Liver (tissue), 9 donors: ENCODE measurements around the gene IQSEC1. TPM values are rescaled to one million over a fixed set of nuclear protein-coding genes. Genes with fewer than 3 reads are reported as not detected.

Experiments used
- DNase-seq: peaks from one replicate; pipeline ENCODE4 v3.0.0-alpha.2; 2017; ENCODE audit warnings: low spot score
- H3K27ac ChIP-seq, 2 donors: one replicate each; pipeline ENCODE4 v1.7.0; 2013; ENCODE audit warnings: inconsistent platforms in 2 of 2, low read length in 2 of 2, control low read depth in 1 of 2, low read depth in 1 of 2, mild to moderate bottlenecking in 1 of 2
- H3K27me3 ChIP-seq, 4 donors: one replicate each; pipeline versions ENCODE4 v1.6.1 to v1.7.0; 2013; ENCODE audit warnings: low read length in 3 of 4, inconsistent platforms in 1 of 4, mild to moderate bottlenecking in 1 of 4, moderate library complexity in 1 of 4; ENCODE audit not compliant: control insufficient read depth in 4 of 4, insufficient read depth in 4 of 4
- H3K36me3 ChIP-seq, 4 donors: one replicate each; pipeline versions ENCODE4 v1.6.1 to v1.7.0; 2013; ENCODE audit warnings: low read length in 3 of 4, mild to moderate bottlenecking in 3 of 4, low read depth in 1 of 4, moderate library complexity in 1 of 4; ENCODE audit not compliant: control insufficient read depth in 4 of 4, insufficient read depth in 3 of 4
- H3K4me1 ChIP-seq, 4 donors: one replicate each; pipeline versions ENCODE4 v1.6.1 to v1.7.0; 2013; ENCODE audit warnings: low read length in 3 of 4, mild to moderate bottlenecking in 3 of 4, moderate library complexity in 1 of 4; ENCODE audit not compliant: control insufficient read depth in 4 of 4, insufficient read depth in 4 of 4
- H3K4me3 ChIP-seq, 3 donors: one replicate each; pipeline versions ENCODE4 v1.6.1 to v1.7.0; 2013; ENCODE audit warnings: low read length in 3 of 3, control low read depth in 1 of 3, low read depth in 1 of 3, mild to moderate bottlenecking in 1 of 3
- H3K9ac ChIP-seq, 2 donors: one replicate each; pipeline ENCODE4 v1.7.0; 2013; ENCODE audit warnings: low read length in 2 of 2, mild to moderate bottlenecking in 2 of 2, moderate library complexity in 2 of 2, control low read depth in 1 of 2, low read depth in 1 of 2
- H3K9me3 ChIP-seq, 4 donors: one replicate each; pipeline versions ENCODE4 v1.6.1 to v1.7.0; 2013; ENCODE audit warnings: low read length in 3 of 4; ENCODE audit not compliant: control insufficient read depth in 4 of 4
- EGR1 ChIP-seq, 2 donors: IDR thresholded peaks; 2 replicates each; pipeline ENCODE4 v1.6.1; 2016 to 2018; ENCODE audit warnings: antibody characterized with exemption in 2 of 2, low read depth in 2 of 2
- FOXA1 ChIP-seq: IDR thresholded peaks from 2 replicates; pipeline ENCODE4 v1.6.1; 2016; ENCODE audit warnings: antibody characterized with exemption
- FOXA2 ChIP-seq: IDR thresholded peaks from 2 replicates; pipeline ENCODE4 v1.6.1; 2016; ENCODE audit warnings: antibody characterized with exemption
- GABPA ChIP-seq, 2 donors: IDR thresholded peaks in 1 of 2; conservative IDR thresholded peaks in 1 of 2; 2 replicates each; pipeline ENCODE4 v1.6.1; 2016; ENCODE audit warnings: antibody characterized with exemption in 2 of 2, mild to moderate bottlenecking in 1 of 2, moderate library complexity in 1 of 2
- HNF4A ChIP-seq, 2 donors: conservative IDR thresholded peaks; 2 replicates each; pipeline ENCODE4 v1.6.1; 2016; ENCODE audit warnings: antibody characterized with exemption in 2 of 2, mild to moderate bottlenecking in 2 of 2
- HNF4G ChIP-seq: IDR thresholded peaks from 2 replicates; pipeline ENCODE4 v1.6.1; 2016; ENCODE audit warnings: antibody characterized with exemption
- JUND ChIP-seq, 2 donors: IDR thresholded peaks; 2 replicates each; pipeline ENCODE4 v1.6.1; 2016; ENCODE audit warnings: antibody characterized with exemption in 2 of 2
- MAX ChIP-seq: IDR thresholded peaks from 2 replicates; pipeline ENCODE4 v1.6.1; 2016; ENCODE audit warnings: antibody characterized with exemption
- NR2F2 ChIP-seq: IDR thresholded peaks from 2 replicates; pipeline ENCODE4 v1.6.1; 2016; ENCODE audit warnings: antibody characterized with exemption
- RAD21 ChIP-seq, 2 donors: IDR thresholded peaks; 2 replicates each; pipeline ENCODE4 v1.6.1; 2016; ENCODE audit warnings: antibody characterized with exemption in 2 of 2, mild to moderate bottlenecking in 2 of 2
- REST ChIP-seq: IDR thresholded peaks from 2 replicates; pipeline ENCODE4 v1.6.1; 2016; ENCODE audit warnings: antibody characterized with exemption, mild to moderate bottlenecking
- RXRA ChIP-seq, 2 donors: IDR thresholded peaks; 2 replicates each; pipeline ENCODE4 v1.6.1; 2017 to 2018; ENCODE audit warnings: antibody characterized with exemption in 2 of 2, mild to moderate bottlenecking in 1 of 2
- YY1 ChIP-seq: IDR thresholded peaks from 2 replicates; pipeline ENCODE4 v1.6.1; 2016; ENCODE audit warnings: antibody characterized with exemption, mild to moderate bottlenecking
- WGBS: extraction: QIAGEN DNeasy Blood & Tissue Kit; methylation state at CpG from one replicate; pipeline ENCODE4 v1.1.7; 2013; 5-methylcytosine and 5-hydroxymethylcytosine counted together
- polyA plus RNA-seq, 2 donors: library from polyadenylated mRNA; stranded (reverse) in 1 of 2; unstranded in 1 of 2; fragments of 200-250 nt in 1 of 2; fragments of >200 nt in 1 of 2; fragmentation: Nextera tagmentation in 1 of 2; extraction: Ambion mirVana in 1 of 2; gene quantifications; one replicate each; pipeline versions ENCODE4 v1.2.1 to v1.2.3, GENCODE V29; 2013 to 2015
- total RNA-seq, 2 donors: library from RNA; depleted of rRNA; stranded (reverse); fragments of >200 nt; gene quantifications; one replicate each; pipeline ENCODE4 v1.2.3, GENCODE V29; 2014
- TF ChIP-seq, protein P1 (sequence below): fragments of 150-350 bp; IDR thresholded peaks from 2 replicates; pipeline ENCODE4 v1.5.1; 2017; ENCODE audit warnings: improper control_type of control experiment, low read depth, low read length; ENCODE audit not compliant: missing input control
- donor health status: healthy.
- donor health status: healthy.
- donor health status: healthy.
- donor health status: healthy.
- donor health status: healthy.

IQSEC1 gene
- total and polyA plus RNA-seq, 4 donors: 12.7 to 56.0 (median 36.2) TPM

DNA sequence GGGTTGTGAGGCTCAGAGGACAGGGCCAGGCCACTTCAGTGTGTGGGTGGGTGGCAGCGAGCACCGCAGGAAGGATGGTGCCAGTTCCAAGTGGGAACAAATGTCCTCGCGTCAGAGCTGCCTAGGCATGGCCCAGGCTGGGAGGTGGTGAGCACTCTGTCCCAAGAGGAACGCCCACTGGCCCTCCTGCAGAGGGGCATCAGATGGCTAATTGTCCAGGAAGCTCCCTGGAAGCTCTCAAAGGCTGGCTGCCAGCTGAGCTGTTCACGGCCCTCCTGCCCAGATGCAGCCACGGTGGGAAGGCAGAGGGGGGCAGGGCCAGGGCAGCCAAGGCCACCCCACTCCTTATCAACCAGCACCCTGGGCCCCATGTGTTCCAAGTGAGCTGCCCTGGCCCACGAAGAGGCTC is 55.2 kb downstream of the IQSEC1 start:
- Histone ChIP-seq H3K36me3 (no peaks in the 10 kb centered on the region), H3K9ac (no peak overlapping the region), H3K27ac (no peak overlapping the region), H3K9me3 (no peaks in the 10 kb centered on the region), H3K4me3 (no peak overlapping the region), H3K27me3 (no peaks in the 10 kb centered on the region), H3K4me1 (peaks cover 0 to 5% (median 3%) of the 10 kb centered on the region in 4 donors)
- no peak for TF ChIP-seq FOXA2
- no peak for TF ChIP-seq YY1
- no peak for DNase-seq
- WGBS: 68% methylated on average over 8 of the region's 8 CpGs

DNA sequence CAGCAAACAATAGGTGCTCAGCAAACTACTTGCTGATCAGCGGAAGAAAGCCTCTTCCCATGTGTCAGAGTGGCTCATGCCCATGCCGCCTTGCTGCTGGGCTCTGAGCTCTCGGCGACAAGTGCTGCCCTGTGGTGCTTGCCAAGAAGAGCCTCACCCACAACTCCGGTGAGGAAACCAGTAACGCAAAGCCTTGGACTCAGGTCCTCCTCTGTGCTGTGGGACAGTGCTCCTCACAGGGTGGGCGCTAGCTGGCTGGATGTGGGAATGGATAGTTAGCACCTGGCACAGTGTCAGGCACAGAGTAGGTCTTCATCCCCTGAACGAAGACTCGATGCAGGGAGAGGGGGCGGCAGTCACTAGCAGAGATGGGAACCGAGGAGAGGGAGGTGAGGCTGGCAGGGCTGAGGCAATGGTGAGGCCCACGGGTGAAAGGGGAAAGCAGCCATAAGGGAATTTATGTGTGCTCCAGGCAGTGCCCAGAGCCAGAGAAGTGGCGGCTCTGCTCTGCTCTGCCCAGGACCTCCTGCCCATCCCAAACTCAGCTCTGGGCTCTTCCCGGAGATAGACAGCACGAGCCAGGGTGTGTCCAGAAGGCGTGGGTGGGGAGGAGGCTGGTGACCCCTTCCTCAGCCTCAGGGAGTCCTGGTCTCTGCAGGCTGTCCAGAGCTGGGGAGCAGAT is 55.7 kb downstream of the IQSEC1 start:
- 93% methylated on average over 16 of the region's 16 CpGs for whole genome bisulfite sequencing
- Histone ChIP-seq H3K4me1 (peaks cover 0 to 4% (median 3%) of the 10 kb centered on the region in 4 donors), H3K36me3 (no peaks in the 10 kb centered on the region), H3K9ac (no peak overlapping the region), H3K27me3 (no peaks in the 10 kb centered on the region), H3K27ac (no peak overlapping the region), H3K4me3 (no peak overlapping the region), H3K9me3 (no peaks in the 10 kb centered on the region)
- TF ChIP-seq, protein P1, sequence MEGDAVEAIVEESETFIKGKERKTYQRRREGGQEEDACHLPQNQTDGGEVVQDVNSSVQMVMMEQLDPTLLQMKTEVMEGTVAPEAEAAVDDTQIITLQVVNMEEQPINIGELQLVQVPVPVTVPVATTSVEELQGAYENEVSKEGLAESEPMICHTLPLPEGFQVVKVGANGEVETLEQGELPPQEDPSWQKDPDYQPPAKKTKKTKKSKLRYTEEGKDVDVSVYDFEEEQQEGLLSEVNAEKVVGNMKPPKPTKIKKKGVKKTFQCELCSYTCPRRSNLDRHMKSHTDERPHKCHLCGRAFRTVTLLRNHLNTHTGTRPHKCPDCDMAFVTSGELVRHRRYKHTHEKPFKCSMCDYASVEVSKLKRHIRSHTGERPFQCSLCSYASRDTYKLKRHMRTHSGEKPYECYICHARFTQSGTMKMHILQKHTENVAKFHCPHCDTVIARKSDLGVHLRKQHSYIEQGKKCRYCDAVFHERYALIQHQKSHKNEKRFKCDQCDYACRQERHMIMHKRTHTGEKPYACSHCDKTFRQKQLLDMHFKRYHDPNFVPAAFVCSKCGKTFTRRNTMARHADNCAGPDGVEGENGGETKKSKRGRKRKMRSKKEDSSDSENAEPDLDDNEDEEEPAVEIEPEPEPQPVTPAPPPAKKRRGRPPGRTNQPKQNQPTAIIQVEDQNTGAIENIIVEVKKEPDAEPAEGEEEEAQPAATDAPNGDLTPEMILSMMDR: no peak
- no peak for TF ChIP-seq FOXA1
- no peak for TF ChIP-seq GABPA (IDR thresholded peaks at IDR 0.05 in 1 of 2, conservative IDR thresholded peaks at IDR 0.05 in 1 of 2)
- no peak for TF ChIP-seq REST
- no peak for TF ChIP-seq RAD21 (IDR thresholded peaks at IDR 0.05)
- no peak for TF ChIP-seq HNF4G
- TF ChIP-seq EGR1 (IDR thresholded peaks at IDR 0.05; ENCODE audit: low read depth in 2 of 2): no peak
- no peak for TF ChIP-seq JUND (IDR thresholded peaks at IDR 0.05)
- TF ChIP-seq YY1: no peak
- TF ChIP-seq HNF4A (conservative IDR thresholded peaks at IDR 0.05): no peak
- TF ChIP-seq RXRA (IDR thresholded peaks at IDR 0.05): no peak
- DNase-seq: no peak

DNA sequence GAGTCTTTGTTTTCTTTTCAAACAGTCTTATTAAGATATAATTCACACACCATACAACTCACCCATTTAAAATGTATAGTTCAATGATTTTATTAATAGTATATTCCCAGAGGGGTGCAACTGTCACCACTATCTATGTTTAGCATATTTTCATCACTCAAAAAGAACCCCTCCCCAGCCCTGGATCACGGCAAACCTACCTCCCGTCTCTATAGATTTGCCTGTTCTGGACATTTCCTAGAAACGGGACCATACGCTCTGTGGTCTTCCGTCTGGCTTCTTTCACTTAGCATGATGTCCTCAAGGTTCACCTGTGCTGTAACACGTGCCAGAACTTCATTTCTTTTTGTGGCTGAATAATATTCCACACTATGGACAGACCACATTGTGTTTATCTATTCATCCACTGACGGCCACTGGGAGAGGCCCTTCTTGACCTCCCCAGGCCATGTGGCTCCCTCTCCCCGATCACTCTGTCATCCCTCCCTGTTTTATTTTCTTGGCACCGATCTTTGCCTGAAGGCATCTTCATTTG is 56.4 kb downstream of the IQSEC1 start:
- no peak overlapping the region for H3K4me3 ChIP-seq
- no peak for DNase-seq
- no peaks in the 10 kb centered on the region for H3K9me3 ChIP-seq
- H3K27ac ChIP-seq: peak overlapping the region; percentile 75 to 76
- no peak overlapping the region for H3K9ac ChIP-seq
- WGBS: 86% methylated on average over 9 of the region's 9 CpGs
- H3K27me3 ChIP-seq: no peaks in the 10 kb centered on the region
- H3K36me3 ChIP-seq: no peaks in the 10 kb centered on the region
- peaks cover 0 to 3% (median under 1%) of the 10 kb centered on the region in 4 donors for H3K4me1 ChIP-seq
- TF ChIP-seq NR2F2 (no peak), REST (no peak), GABPA (IDR thresholded peaks at IDR 0.05 in 1 of 2, conservative IDR thresholded peaks at IDR 0.05 in 1 of 2) (no peak), MAX (no peak), RXRA (IDR thresholded peaks at IDR 0.05) (no peak)
- TF ChIP-seq, protein P1: no peak
